GM18870 (cell line): ENCODE results near the gene RNF20.
A peak's percentile ranks its signal among the peaks of the same experiment; 100 is the strongest.
"Not testable (repeated sequence)": the region's sequence is repeated elsewhere in the genome, so short reads cannot be mapped to it uniquely, and the experiment has no call there.

ENCODE experiments used
- ATAC-seq: cut with Tn5 transposase; IDR thresholded peaks from one replicate; pipeline ENCODE4 v1.9.1; 2021; ENCODE audit warnings: moderate library complexity; ENCODE audit not compliant: unreplicated experiment

RNF20 gene

GRCh38 chr9:101536351-101536750 is 2.7 kb downstream of the RNF20 start:
- no peak for ATAC-seq

GRCh38 chr9:101536938-101537337 is 3.3 kb downstream of the RNF20 start:
- ATAC-seq: no peak

- no peak for ATAC-seq
Measured at GRCh38 chr9:101540069-101540468, 6.4 kb downstream of the RNF20 start.

- ATAC-seq: no peak
Measured at GRCh38 chr9:101543098-101543735, 9.6 kb downstream of the RNF20 start.

- ATAC-seq: not testable (repeated sequence)
Measured at GRCh38 chr9:101549472-101550098, 15.9 kb downstream of the RNF20 start.

GRCh38 chr9:101561740-101562139 is 28.1 kb downstream of the RNF20 start:
- ATAC-seq: no peak

GRCh38 chr9:101562966-101563365 is 29.3 kb downstream of the RNF20 start:
- no peak for ATAC-seq

GRCh38 chr9:101564252-101564651 is 30.6 kb downstream of the RNF20 start:
- ATAC-seq: no peak

- ATAC-seq: peak; percentile 80
Measured at GRCh38 chr9:101566904-101567724, 33.5 kb downstream of the RNF20 start.

- ATAC-seq: no peak
Measured at GRCh38 chr9:101567725-101568350, 34.2 kb downstream of the RNF20 start.

GRCh38 chr9:101569741-101570501 is 36.3 kb downstream of the RNF20 start:
- no peak for ATAC-seq

GRCh38 chr9:101571114-101571513 is 37.5 kb downstream of the RNF20 start:
- ATAC-seq: no peak

- no peak for ATAC-seq
Measured at GRCh38 chr9:101572316-101572715, 38.7 kb downstream of the RNF20 start.

- no peak for ATAC-seq
Measured at GRCh38 chr9:101574731-101575333, 41.2 kb downstream of the RNF20 start.

GRCh38 chr9:101578378-101578777 is 44.7 kb downstream of the RNF20 start:
- ATAC-seq: peak; percentile 47

GRCh38 chr9:101579711-101580545 is 46.3 kb downstream of the RNF20 start:
- no peak for ATAC-seq

- no peak for ATAC-seq
Measured at GRCh38 chr9:101582553-101582952, 48.9 kb downstream of the RNF20 start.

GRCh38 chr9:101585740-101586139 is 52.1 kb downstream of the RNF20 start:
- no peak for ATAC-seq

GRCh38 chr9:101586651-101587050 is 53.0 kb downstream of the RNF20 start:
- peak; percentile 88 for ATAC-seq
